GM18858 (cell line): Measurements from ENCODE around the gene KIAA1671.

Experiments
- ATAC-seq: cut with Tn5 transposase; IDR thresholded peaks from one replicate; pipeline ENCODE4 v1.9.1; 2021; ENCODE audit not compliant: unreplicated experiment

Gene KIAA1671

GRCh38 chr22:25111579-25112517 is 159.3 kb downstream of the KIAA1671 start:
- no peak for ATAC-seq

GRCh38 chr22:25112538-25113253 is 160.2 kb downstream of the KIAA1671 start:
- ATAC-seq = no peak

- no peak for ATAC-seq
Observed at GRCh38 chr22:25113316-25113721, 160.8 kb downstream of the KIAA1671 start.

GRCh38 chr22:25114369-25115362 is 162.2 kb downstream of the KIAA1671 start:
- ATAC-seq = no peak

- no peak for ATAC-seq
Observed at GRCh38 chr22:25119609-25120008, 167.1 kb downstream of the KIAA1671 start.

GRCh38 chr22:25120093-25120561 is 167.6 kb downstream of the KIAA1671 start:
- ATAC-seq = no peak

GRCh38 chr22:25120761-25121212 is 168.3 kb downstream of the KIAA1671 start:
- ATAC-seq = no peak

- no peak for ATAC-seq
Observed at GRCh38 chr22:25122136-25122764, 169.7 kb downstream of the KIAA1671 start.

GRCh38 chr22:25123677-25124076 is 171.2 kb downstream of the KIAA1671 start:
- ATAC-seq = no peak

- no peak for ATAC-seq
Observed at GRCh38 chr22:25125693-25126357, 173.3 kb downstream of the KIAA1671 start.

GRCh38 chr22:25126510-25126909 is 174.0 kb downstream of the KIAA1671 start:
- no peak for ATAC-seq

- no peak for ATAC-seq
Observed at GRCh38 chr22:25127318-25127717, 174.8 kb downstream of the KIAA1671 start.

- ATAC-seq = no peak
Observed at GRCh38 chr22:25130462-25130861, 177.9 kb downstream of the KIAA1671 start.

GRCh38 chr22:25131198-25131887 is 178.8 kb downstream of the KIAA1671 start:
- no peak for ATAC-seq

GRCh38 chr22:25134028-25134427 is 181.5 kb downstream of the KIAA1671 start:
- no peak for ATAC-seq

GRCh38 chr22:25134451-25134850 is 181.9 kb downstream of the KIAA1671 start:
- no peak for ATAC-seq

GRCh38 chr22:25136953-25137576 is 184.5 kb downstream of the KIAA1671 start:
- no peak for ATAC-seq
